Gastrocnemius medialis (tissue), 4 donors: ENCODE data around the gene CREBBP. TPM values are rescaled to one million over a fixed set of nuclear protein-coding genes. Genes with fewer than 3 reads are reported as not detected.

Source experiments
- ATAC-seq, 2 donors: fragments of 150-250 bp; one replicate each; pipeline ENCODE4 v1.9.1; 2016
- DNase-seq, 2 donors: peaks; one replicate each; pipeline ENCODE4 v3.0.0-alpha.2; 2019
- H3K27ac ChIP-seq, 4 donors: fragments of 200-600 bp; sonication (generic); 1 replicate in 1 of 4; 2 replicates in 3 of 4; pipeline ENCODE4 v1.5.1; 2016 to 2018; ENCODE audit warnings: mild to moderate bottlenecking in 2 of 4, moderate library complexity in 1 of 4
- H3K27me3 ChIP-seq, 3 donors: fragments of 200-600 bp; sonication (generic) in 2 of 3; 1 replicate in 1 of 3; 2 replicates in 2 of 3; pipeline versions ENCODE4 v1.5.1 to v1.6.0; 2016 to 2019; ENCODE audit warnings: mild to moderate bottlenecking in 1 of 3, moderate library complexity in 1 of 3
- H3K36me3 ChIP-seq, 2 donors: fragments of 200-600 bp; sonication (generic) in 1 of 2; one replicate each; pipeline ENCODE4 v1.5.1; 2017 to 2018
- H3K4me1 ChIP-seq, 2 donors: fragments of 200-600 bp; sonication (generic) in 1 of 2; one replicate each; pipeline ENCODE4 v1.5.1; 2016 to 2017; ENCODE audit warnings: mild to moderate bottlenecking in 2 of 2
- H3K4me3 ChIP-seq, 4 donors: fragments of 200-600 bp; sonication (generic) in 3 of 4; 1 replicate in 1 of 4; 2 replicates in 3 of 4; pipeline ENCODE4 v1.5.1; 2016 to 2019; ENCODE audit warnings: mild to moderate bottlenecking in 2 of 4
- H3K9me3 ChIP-seq, 3 donors: fragments of 200-600 bp; sonication (generic) in 2 of 3; 1 replicate in 1 of 3; 2 replicates in 2 of 3; pipeline ENCODE4 v1.5.1; 2016 to 2019
- POLR2A ChIP-seq, 2 donors: fragments of 450-650 bp; IDR thresholded peaks; one replicate each; pipeline ENCODE4 v1.6.1; 2017; ENCODE audit warnings: antibody characterized with exemption in 2 of 2, mild to moderate bottlenecking in 2 of 2, moderate library complexity in 2 of 2
- in situ Hi-C, 4 donors: fragments of 200-750 bp; cut with MboI; loops; one replicate each; pipeline versions ENCODE4 v1.15.0 to v1.8.0; 2017; ENCODE audit warnings: low sequenced_read_pairs in 4 of 4
- intact Hi-C: fragments of 100-400 bp; cut with DNase I; formaldehyde crosslinking; loops from one replicate; pipeline ENCODE4 v1.15.1; 2023; ENCODE audit warnings: low total_unique reads
- total RNA-seq, 4 donors: library from RNA; depleted of rRNA; stranded (reverse); fragments of >200 nt; gene quantifications; one replicate each; pipeline versions ENCODE4 v1.1.0 to v1.2.3, GENCODE V29; 2016
- TF ChIP-seq, protein P1 (sequence below), 5 experiments: fragments of 450-650 bp in 3 of 5; fragments of 200-600 bp in 2 of 5; sonication (generic) in 2 of 5; IDR thresholded peaks in 4 of 5; conservative IDR thresholded peaks in 1 of 5; 1 replicate in 4 of 5; 2 replicates in 1 of 5; pipeline ENCODE4 v1.5.1; 2016 to 2019; ENCODE audit warnings: antibody characterized with exemption in 5 of 5, mild to moderate bottlenecking in 3 of 5, moderate library complexity in 3 of 5

Gene CREBBP
- total RNA-seq, 4 donors from 2014 or later: 39.8 to 61.3 (median 53.5) TPM

DNA sequence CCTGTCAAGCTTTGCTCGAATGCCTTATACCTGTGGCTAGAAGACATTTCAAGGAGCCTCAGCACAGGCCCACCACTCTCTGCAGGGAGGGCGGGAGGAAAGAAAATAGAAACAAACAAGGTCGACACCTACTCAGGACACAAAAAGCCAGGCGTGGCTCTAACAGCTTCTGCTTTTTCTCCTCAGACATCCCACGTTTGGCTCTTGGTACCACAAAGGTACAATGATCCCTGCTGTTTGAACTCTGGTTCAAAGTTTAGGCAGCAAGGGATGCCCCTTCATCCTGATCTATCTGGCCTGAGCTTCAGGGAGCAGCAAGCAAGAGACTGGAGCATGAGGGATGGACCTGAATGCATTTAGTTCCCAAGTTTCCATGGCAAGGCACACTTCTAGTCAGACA, 57.1 kb downstream of the CREBBP start:
- TF ChIP-seq, protein P1, sequence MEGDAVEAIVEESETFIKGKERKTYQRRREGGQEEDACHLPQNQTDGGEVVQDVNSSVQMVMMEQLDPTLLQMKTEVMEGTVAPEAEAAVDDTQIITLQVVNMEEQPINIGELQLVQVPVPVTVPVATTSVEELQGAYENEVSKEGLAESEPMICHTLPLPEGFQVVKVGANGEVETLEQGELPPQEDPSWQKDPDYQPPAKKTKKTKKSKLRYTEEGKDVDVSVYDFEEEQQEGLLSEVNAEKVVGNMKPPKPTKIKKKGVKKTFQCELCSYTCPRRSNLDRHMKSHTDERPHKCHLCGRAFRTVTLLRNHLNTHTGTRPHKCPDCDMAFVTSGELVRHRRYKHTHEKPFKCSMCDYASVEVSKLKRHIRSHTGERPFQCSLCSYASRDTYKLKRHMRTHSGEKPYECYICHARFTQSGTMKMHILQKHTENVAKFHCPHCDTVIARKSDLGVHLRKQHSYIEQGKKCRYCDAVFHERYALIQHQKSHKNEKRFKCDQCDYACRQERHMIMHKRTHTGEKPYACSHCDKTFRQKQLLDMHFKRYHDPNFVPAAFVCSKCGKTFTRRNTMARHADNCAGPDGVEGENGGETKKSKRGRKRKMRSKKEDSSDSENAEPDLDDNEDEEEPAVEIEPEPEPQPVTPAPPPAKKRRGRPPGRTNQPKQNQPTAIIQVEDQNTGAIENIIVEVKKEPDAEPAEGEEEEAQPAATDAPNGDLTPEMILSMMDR (IDR thresholded peaks at IDR 0.05 in 4 of 5, conservative IDR thresholded peaks at IDR 0.05 in 1 of 5): no peak
- TF ChIP-seq POLR2A (IDR thresholded peaks at IDR 0.05): no peak
- Histone ChIP-seq H3K9me3 (no peaks in the 10 kb centered on the region), H3K27me3 (no peaks in the 10 kb centered on the region), H3K36me3 (no peaks in the 10 kb centered on the region), H3K4me1 (peaks cover 77 to 81% of the 10 kb centered on the region in 2 donors), H3K27ac (peak overlapping the region in 2 of 4 donors; percentile 20 to 30), H3K4me3 (no peak overlapping the region)
- intact Hi-C loops (no loop called here), in situ Hi-C loops (no loop called here)
- DNase-seq: no peak
- no peak for ATAC-seq

DNA sequence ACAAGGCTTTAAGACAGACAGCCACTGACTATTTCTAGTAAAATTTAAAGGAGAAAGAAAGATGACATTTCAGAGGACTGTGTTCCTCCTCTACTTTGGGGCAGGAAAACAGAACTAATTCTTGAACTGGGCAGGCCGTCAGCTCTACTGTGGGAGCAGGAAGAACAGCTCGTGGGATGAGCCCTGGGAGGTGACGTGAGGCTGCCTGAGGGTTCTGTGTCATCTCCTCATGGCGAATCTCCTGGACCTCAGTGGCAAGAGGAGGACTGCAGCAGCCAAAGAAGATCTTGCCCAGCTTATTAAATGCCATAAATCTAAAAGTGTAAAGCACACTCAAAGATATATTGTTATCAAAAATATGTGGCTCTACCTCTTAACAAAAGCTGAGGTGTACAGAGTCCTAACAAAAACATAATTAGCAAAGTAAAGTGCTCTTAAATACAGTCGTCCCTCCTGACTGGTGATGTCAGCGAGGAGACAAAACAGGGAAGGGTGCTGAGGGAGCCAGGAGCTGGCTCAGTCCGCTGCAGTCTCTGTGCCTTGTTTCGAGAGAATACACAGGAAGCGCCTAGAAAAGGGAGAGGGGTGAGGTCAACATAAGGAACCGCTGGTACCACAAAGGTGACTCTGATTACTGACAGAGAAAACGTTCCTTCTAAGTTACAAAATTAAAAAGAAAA, 58.0 kb downstream of the CREBBP start:
- H3K27me3 ChIP-seq: no peaks in the 10 kb centered on the region
- ATAC-seq: peak in 1 of 2 donors; percentile 15
- intact Hi-C loops (no loop called here), in situ Hi-C loops (no loop called here)
- H3K36me3 ChIP-seq: no peaks in the 10 kb centered on the region
- no peak overlapping the region for H3K4me3 ChIP-seq
- H3K9me3 ChIP-seq: no peaks in the 10 kb centered on the region
- peak overlapping the region in 3 of 4 donors; percentile 20 to 32 (median 30) for H3K27ac ChIP-seq
- TF ChIP-seq POLR2A (IDR thresholded peaks at IDR 0.05): no peak
- TF ChIP-seq, protein P1 (IDR thresholded peaks at IDR 0.05 in 4 of 5, conservative IDR thresholded peaks at IDR 0.05 in 1 of 5): no peak
- DNase-seq: no peak
- H3K4me1 ChIP-seq: peaks cover 76 to 79% of the 10 kb centered on the region in 2 donors

DNA sequence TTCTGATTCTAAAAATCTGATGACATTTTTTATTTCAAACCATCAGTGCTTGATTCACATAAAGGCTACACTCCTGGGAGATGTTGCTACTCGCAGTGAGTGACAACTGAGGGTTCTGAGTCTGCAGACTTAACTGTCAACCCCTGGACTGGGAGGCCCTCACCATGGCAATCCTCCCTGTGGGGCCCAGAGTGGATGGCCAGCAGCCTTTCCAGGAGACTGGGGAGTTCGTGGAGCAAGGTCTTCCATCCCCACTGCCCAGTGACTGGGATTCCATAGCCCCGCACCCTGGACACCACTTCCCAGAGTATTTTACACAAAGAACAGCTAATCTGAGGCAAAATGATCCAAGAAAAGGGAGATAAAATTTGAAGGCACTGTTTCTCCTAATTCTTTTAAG, 59.3 kb downstream of the CREBBP start:
- H3K4me1 ChIP-seq: peaks cover 81 to 83% of the 10 kb centered on the region in 2 donors
- no peak for DNase-seq
- no peak overlapping the region for H3K4me3 ChIP-seq
- H3K27ac ChIP-seq: no peak overlapping the region
- no peaks in the 10 kb centered on the region for H3K9me3 ChIP-seq
- H3K36me3 ChIP-seq: no peaks in the 10 kb centered on the region
- intact Hi-C loops (no loop called here), in situ Hi-C loops (no loop called here)
- no peaks in the 10 kb centered on the region for H3K27me3 ChIP-seq
- no peak for ATAC-seq
- TF ChIP-seq POLR2A (IDR thresholded peaks at IDR 0.05): no peak
- TF ChIP-seq, protein P1 (IDR thresholded peaks at IDR 0.05 in 4 of 5, conservative IDR thresholded peaks at IDR 0.05 in 1 of 5): no peak

DNA sequence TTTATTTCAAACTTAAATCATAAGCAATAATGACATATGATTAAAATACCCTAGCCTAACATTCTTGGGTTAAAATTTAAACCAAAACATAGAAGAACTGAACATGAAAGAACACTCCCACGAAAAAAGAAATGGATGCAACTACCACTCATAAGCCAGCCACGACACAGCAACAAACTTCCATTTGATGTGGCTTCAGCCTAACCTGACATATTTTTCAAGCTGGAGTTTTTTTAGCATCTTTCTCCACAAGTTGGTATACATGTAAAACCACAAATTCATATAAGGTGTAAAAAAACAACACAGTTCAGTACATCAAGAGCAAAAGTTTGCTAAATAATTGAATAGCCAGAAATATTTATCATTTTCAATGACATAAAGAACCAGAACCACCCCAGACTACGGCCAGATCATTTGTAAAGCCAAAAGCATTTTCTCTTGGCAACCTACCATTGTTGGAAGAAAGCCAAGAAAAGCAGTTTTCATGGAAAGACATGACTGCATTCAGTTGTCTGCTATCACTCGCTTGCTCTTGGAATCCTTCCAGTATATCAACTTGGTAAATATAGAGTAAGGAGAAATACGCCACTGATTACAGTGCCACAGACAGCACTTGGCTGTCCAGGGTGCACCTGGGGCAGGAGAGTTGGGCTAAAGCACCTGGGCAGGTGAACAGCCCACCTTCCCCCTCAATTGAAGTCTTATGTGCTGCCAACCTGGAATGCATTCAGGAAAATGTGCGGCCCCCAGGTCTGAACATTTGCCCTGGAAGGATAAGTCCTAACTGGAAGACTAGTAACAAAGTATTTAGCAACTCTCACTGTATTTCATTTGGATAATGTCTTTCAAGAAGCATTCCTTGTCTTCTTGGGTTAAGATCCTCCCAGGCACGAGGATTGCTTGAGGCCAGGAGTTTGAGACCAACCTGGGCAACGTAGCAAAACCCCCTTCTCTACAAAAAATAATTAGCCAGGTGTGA, 60.5 kb downstream of the CREBBP start:
- in situ Hi-C loops: no loop called here
- intact Hi-C loops: no loop called here
- Histone ChIP-seq H3K27ac (peak overlapping the region in 1 of 4 donors; percentile 24), H3K36me3 (no peaks in the 10 kb centered on the region), H3K4me1 (peaks cover 78 to 82% of the 10 kb centered on the region in 2 donors), H3K9me3 (no peaks in the 10 kb centered on the region), H3K4me3 (no peak overlapping the region), H3K27me3 (no peaks in the 10 kb centered on the region)
- DNase-seq: no peak
- TF ChIP-seq, protein P1 (IDR thresholded peaks at IDR 0.05 in 4 of 5, conservative IDR thresholded peaks at IDR 0.05 in 1 of 5): no peak
- no peak for TF ChIP-seq POLR2A (IDR thresholded peaks at IDR 0.05)
- ATAC-seq: peak in 1 of 2 donors; percentile 32
